Gastrocnemius medialis (tissue), 4 donors: ENCODE data around the gene CDH4.

ENCODE experiments used
- POLR2A ChIP-seq, 2 donors: fragments of 450-650 bp; IDR thresholded peaks; one replicate each; pipeline ENCODE4 v1.6.1; 2017; ENCODE audit warnings: antibody characterized with exemption in 2 of 2, mild to moderate bottlenecking in 2 of 2, moderate library complexity in 2 of 2
- TF ChIP-seq, protein P1 (sequence below), 5 experiments: fragments of 450-650 bp in 3 of 5; fragments of 200-600 bp in 2 of 5; sonication (generic) in 2 of 5; IDR thresholded peaks in 4 of 5; conservative IDR thresholded peaks in 1 of 5; 1 replicate in 4 of 5; 2 replicates in 1 of 5; pipeline ENCODE4 v1.5.1; 2016 to 2019; ENCODE audit warnings: antibody characterized with exemption in 5 of 5, mild to moderate bottlenecking in 3 of 5, moderate library complexity in 3 of 5

DNA sequence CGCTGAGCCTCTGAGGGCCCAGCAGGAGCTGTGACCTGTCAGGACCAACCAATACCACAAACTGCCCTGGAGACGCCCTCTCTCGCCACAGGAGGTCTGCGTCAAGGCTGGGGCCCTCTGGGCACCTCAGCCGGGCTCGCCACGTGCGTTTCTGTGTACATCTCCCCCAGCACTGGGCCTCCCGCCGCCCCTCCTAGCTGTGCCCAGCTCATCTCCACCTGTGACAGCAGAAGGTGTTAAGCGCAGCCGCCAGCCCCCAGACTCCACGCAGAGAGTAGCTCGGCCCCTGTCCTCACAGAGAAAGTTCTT lies 722.2 kb downstream of the CDH4 start:
- no peak for TF ChIP-seq POLR2A (IDR thresholded peaks at IDR 0.05)
- TF ChIP-seq, protein P1, sequence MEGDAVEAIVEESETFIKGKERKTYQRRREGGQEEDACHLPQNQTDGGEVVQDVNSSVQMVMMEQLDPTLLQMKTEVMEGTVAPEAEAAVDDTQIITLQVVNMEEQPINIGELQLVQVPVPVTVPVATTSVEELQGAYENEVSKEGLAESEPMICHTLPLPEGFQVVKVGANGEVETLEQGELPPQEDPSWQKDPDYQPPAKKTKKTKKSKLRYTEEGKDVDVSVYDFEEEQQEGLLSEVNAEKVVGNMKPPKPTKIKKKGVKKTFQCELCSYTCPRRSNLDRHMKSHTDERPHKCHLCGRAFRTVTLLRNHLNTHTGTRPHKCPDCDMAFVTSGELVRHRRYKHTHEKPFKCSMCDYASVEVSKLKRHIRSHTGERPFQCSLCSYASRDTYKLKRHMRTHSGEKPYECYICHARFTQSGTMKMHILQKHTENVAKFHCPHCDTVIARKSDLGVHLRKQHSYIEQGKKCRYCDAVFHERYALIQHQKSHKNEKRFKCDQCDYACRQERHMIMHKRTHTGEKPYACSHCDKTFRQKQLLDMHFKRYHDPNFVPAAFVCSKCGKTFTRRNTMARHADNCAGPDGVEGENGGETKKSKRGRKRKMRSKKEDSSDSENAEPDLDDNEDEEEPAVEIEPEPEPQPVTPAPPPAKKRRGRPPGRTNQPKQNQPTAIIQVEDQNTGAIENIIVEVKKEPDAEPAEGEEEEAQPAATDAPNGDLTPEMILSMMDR (IDR thresholded peaks at IDR 0.05 in 4 of 5, conservative IDR thresholded peaks at IDR 0.05 in 1 of 5): no peak
